Measurements from ENCODE around the gene MRPL50.

DNA sequence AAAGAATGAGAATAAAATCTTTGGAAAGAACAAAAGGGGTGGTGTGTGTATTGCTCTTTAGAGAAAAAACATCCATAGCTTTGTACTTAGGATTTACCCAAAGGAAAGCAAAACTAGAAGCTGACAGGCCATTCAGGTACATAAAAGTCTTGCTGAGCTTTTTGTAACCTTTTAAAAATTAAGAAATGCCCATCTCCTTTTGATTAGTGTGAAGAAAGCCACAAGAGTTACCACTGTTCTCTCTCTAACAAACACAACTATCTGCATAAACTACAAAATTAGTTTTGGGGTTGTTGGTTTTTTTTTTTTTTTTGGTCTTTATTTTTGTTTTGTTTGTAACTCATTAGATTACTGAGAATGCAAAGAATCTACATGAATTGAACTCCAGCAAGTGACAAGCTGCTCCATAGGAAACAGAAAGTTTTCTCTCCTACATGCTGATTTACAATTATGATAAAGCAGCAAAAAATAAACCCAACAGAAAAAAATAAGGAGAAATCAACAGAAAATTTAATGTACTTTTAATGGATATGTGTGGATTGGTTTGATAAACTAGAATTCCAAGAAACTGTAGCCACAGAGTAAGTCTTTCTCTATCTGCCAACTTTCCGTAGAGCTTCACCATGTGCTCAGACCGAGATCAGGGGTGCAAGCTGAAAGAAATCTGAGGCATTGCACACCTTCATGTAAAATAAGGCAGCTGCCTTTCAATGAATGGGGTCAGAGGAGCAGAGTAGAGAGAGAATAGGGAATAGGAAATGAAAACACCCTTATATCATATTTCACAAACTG lies 25.9 kb downstream of the MRPL50 start:
- TF ChIP-seq, protein P1, sequence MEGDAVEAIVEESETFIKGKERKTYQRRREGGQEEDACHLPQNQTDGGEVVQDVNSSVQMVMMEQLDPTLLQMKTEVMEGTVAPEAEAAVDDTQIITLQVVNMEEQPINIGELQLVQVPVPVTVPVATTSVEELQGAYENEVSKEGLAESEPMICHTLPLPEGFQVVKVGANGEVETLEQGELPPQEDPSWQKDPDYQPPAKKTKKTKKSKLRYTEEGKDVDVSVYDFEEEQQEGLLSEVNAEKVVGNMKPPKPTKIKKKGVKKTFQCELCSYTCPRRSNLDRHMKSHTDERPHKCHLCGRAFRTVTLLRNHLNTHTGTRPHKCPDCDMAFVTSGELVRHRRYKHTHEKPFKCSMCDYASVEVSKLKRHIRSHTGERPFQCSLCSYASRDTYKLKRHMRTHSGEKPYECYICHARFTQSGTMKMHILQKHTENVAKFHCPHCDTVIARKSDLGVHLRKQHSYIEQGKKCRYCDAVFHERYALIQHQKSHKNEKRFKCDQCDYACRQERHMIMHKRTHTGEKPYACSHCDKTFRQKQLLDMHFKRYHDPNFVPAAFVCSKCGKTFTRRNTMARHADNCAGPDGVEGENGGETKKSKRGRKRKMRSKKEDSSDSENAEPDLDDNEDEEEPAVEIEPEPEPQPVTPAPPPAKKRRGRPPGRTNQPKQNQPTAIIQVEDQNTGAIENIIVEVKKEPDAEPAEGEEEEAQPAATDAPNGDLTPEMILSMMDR (IDR thresholded peaks at IDR 0.05), result no peak
- TF ChIP-seq POLR2A (IDR thresholded peaks at IDR 0.05), result no peak
- TF ChIP-seq POLR2AphosphoS5 (IDR thresholded peaks at IDR 0.05), result no peak
